ENCODE data around the gene ADGRL3.

DNA sequence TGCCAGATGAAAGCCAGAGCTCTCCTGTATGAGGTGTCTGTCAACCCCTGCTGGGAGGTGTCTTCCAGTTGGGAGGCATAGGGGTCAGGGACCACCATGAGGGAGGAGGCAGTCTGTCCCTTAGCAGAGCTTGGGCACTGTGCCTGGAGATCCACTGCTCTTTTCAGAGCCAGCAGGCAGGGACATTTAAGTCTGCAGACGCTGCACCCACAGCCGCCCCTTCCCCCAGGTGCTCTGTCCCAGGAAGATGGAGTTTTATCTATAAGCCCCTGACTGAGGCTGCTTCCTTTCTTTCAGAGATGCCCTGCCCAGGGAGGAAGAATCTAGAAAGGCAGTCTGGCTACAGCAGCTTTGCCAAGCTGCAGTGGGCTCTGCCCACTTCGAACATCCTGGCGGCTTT lies 893.6 kb downstream of the ADGRL3 start:
- TF ChIP-seq, protein P1, sequence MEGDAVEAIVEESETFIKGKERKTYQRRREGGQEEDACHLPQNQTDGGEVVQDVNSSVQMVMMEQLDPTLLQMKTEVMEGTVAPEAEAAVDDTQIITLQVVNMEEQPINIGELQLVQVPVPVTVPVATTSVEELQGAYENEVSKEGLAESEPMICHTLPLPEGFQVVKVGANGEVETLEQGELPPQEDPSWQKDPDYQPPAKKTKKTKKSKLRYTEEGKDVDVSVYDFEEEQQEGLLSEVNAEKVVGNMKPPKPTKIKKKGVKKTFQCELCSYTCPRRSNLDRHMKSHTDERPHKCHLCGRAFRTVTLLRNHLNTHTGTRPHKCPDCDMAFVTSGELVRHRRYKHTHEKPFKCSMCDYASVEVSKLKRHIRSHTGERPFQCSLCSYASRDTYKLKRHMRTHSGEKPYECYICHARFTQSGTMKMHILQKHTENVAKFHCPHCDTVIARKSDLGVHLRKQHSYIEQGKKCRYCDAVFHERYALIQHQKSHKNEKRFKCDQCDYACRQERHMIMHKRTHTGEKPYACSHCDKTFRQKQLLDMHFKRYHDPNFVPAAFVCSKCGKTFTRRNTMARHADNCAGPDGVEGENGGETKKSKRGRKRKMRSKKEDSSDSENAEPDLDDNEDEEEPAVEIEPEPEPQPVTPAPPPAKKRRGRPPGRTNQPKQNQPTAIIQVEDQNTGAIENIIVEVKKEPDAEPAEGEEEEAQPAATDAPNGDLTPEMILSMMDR (conservative IDR thresholded peaks at IDR 0.05 in 1 of 2, IDR thresholded peaks at IDR 0.05 in 1 of 2; ENCODE audit: low read depth in 1 of 2, low read length in 2 of 2): no peak
- TF ChIP-seq EZH2 (IDR thresholded peaks at IDR 0.05; ENCODE audit: low read length, missing control alignments): no peak
